ENCODE measurements around the gene CRELD2. TPM values are rescaled to one million over a fixed set of nuclear protein-coding genes. Genes with fewer than 3 reads are reported as not detected.

The CRELD2 gene
- polyA plus RNA-seq, 3 donors = 20.3 to 33.2 (median 27.6) TPM

- peaks cover 48% of the 10 kb centered on the region for H3K79me2 ChIP-seq (ENCODE audit: insufficient read depth, low read length)
- peak within 1 kb of the TSS; percentile 89 to 95 (median 91) for H3K27ac Mint-ChIP-seq
- no peaks in the 10 kb centered on the region for H3K27me3 ChIP-seq (ENCODE audit: control insufficient read depth in 2 of 2, insufficient read depth in 2 of 2, low read length in 2 of 2)
- no peaks in the 10 kb centered on the region for H3K9me3 ChIP-seq (replicated peaks in 1 of 2; ENCODE audit: control insufficient read depth in 1 of 2, insufficient read depth in 1 of 2, low read length in 2 of 2)
- H3K36me3 Mint-ChIP-seq = peaks cover 15 to 35% of the 10 kb centered on the region in 2 donors
- peaks cover 26 to 27% of the 10 kb centered on the region in 2 donors for H3K36me3 ChIP-seq (replicated peaks in 1 of 2; ENCODE audit: control insufficient read depth in 1 of 2, insufficient read depth in 2 of 2, low read length in 2 of 2)
- peaks cover 38 to 47% of the 10 kb centered on the region in 2 donors for H3K4me1 ChIP-seq (ENCODE audit: control insufficient read depth in 1 of 2, insufficient read depth in 2 of 2, low read length in 2 of 2)
- peak within 1 kb of the TSS; percentile 80 to 97 (median 94) for H3K4me3 ChIP-seq (replicated peaks in 1 of 3; ENCODE audit: low read depth in 2 of 3, low read length in 3 of 3)
- intact Hi-C loops (cut with micrococcal nuclease) = loop anchor here in 1 of 2 donors (10.0 kb wide), 1 partner anchor 344 kb away; the partner anchor contains the start of gene PLXNB2
- peak within 1 kb of the TSS; percentile 90 to 95 for H3K4me3 Mint-ChIP-seq
- TF ChIP-seq CTCF (IDR thresholded peaks at IDR 0.05) = no peak
- H3K27ac ChIP-seq (ENCODE audit: low read depth in 1 of 2, low read length in 2 of 2) = peak within 1 kb of the TSS; percentile 91 to 99
- H3K4me1 Mint-ChIP-seq = peaks cover 34% of the 10 kb centered on the region
- H3K9ac ChIP-seq (ENCODE audit: insufficient read depth, low read length, poor library complexity, severe bottlenecking) = peak within 1 kb of the TSS; percentile 100
- peaks cover 0 to 1% (median 0%) of the 10 kb centered on the region in 3 donors for H3K27me3 Mint-ChIP-seq (ENCODE audit: low read depth in 3 of 3)
- no peaks in the 10 kb centered on the region for H3K9me3 Mint-ChIP-seq
- under 1% methylated on average over 137 of the region's 137 CpGs for WGBS (ENCODE audit: insufficient coverage)
- H2AFZ ChIP-seq (ENCODE audit: insufficient read depth, low read depth, low read length, poor library complexity, severe bottlenecking) = no peak within 1 kb of the TSS
- DNase-seq = peak; percentile 96 to 98 (median 97)
- H4K20me1 ChIP-seq (ENCODE audit: insufficient read depth, low read length) = peaks cover 43% of the 10 kb centered on the region
- peak within 1 kb of the TSS; percentile 88 for H3K4me2 ChIP-seq (replicated peaks; ENCODE audit: extremely low read depth, low read length, poor library complexity, severe bottlenecking)
These were observed 41.9 kb downstream of the CRELD2 start, which contains the start of gene PIM3 for GRCh38 chr22:49960159-49961004. Gene PIM3, plus strand, starts transcription at chr22:49960772. Its CDS starts 176 bp downstream, at chr22:49960948.

- Histone ChIP-seq H3K36me3 (replicated peaks in 1 of 2; ENCODE audit: control insufficient read depth in 1 of 2, insufficient read depth in 2 of 2, low read length in 2 of 2) (peaks cover 26 to 27% of the 10 kb centered on the region in 2 donors), H2AFZ (ENCODE audit: insufficient read depth, low read depth, low read length, poor library complexity, severe bottlenecking) (no peak overlapping the region), H4K20me1 (ENCODE audit: insufficient read depth, low read length) (peaks cover 50% of the 10 kb centered on the region), H3K79me2 (ENCODE audit: insufficient read depth, low read length) (peaks cover 48% of the 10 kb centered on the region), H3K4me2 (replicated peaks; ENCODE audit: extremely low read depth, low read length, poor library complexity, severe bottlenecking) (peak overlapping the region; percentile 88), H3K4me3 (replicated peaks in 1 of 3; ENCODE audit: low read depth in 2 of 3, low read length in 3 of 3) (peak overlapping the region; percentile 80 to 97 (median 94)), H3K4me1 (ENCODE audit: control insufficient read depth in 1 of 2, insufficient read depth in 2 of 2, low read length in 2 of 2) (peaks cover 45 to 51% of the 10 kb centered on the region in 2 donors), H3K27ac (ENCODE audit: low read depth in 1 of 2, low read length in 2 of 2) (peak overlapping the region; percentile 91 to 99), H3K27me3 (ENCODE audit: control insufficient read depth in 2 of 2, insufficient read depth in 2 of 2, low read length in 2 of 2) (no peaks in the 10 kb centered on the region), H3K9ac (ENCODE audit: insufficient read depth, low read length, poor library complexity, severe bottlenecking) (peak overlapping the region; percentile 100), H3K9me3 (replicated peaks in 1 of 2; ENCODE audit: control insufficient read depth in 1 of 2, insufficient read depth in 1 of 2, low read length in 2 of 2) (no peaks in the 10 kb centered on the region)
- TF ChIP-seq CTCF (IDR thresholded peaks at IDR 0.05) = no peak
- Mint-ChIP-seq H3K27ac (peak overlapping the region; percentile 89 to 95 (median 91)), H3K4me3 (peak overlapping the region; percentile 90 to 95), H3K36me3 (peaks cover 15 to 35% of the 10 kb centered on the region in 2 donors), H3K4me1 (peaks cover 41% of the 10 kb centered on the region), H3K27me3 (ENCODE audit: low read depth in 3 of 3) (peaks cover 0 to under 1% (median 0%) of the 10 kb centered on the region in 3 donors), H3K9me3 (no peaks in the 10 kb centered on the region)
- under 1% methylated on average over 84 of the region's 84 CpGs for WGBS (ENCODE audit: insufficient coverage)
- intact Hi-C loops (cut with micrococcal nuclease) = loop anchor here in 1 of 2 donors (10.0 kb wide), 1 partner anchor 344 kb away; the partner anchor contains the start of gene PLXNB2
- no peak for DNase-seq
These were observed 42.7 kb downstream of the CRELD2 start for GRCh38 chr22:49961005-49961600.

All from CD14-positive monocyte (primary cell).